Measurements from ENCODE around the gene ADAMTS2.
"Not testable (repeated sequence)": the region's sequence is repeated elsewhere in the genome, so short reads cannot be mapped to it uniquely, and the experiment has no call there.

ADAMTS2 gene

GRCh38 chr5:179327021-179327735 is 18.1 kb downstream of the ADAMTS2 start:
- in situ Hi-C loops (cut with HindIII; ENCODE audit: low sequenced_read_pairs): no loop called here

- in situ Hi-C loops (cut with HindIII; ENCODE audit: low sequenced_read_pairs): no loop called here
Measured at GRCh38 chr5:179326122-179326927, 18.9 kb downstream of the ADAMTS2 start.

- in situ Hi-C loops (cut with HindIII; ENCODE audit: low sequenced_read_pairs): no loop called here
Measured at GRCh38 chr5:179325296-179326031, 19.8 kb downstream of the ADAMTS2 start.

- in situ Hi-C loops (cut with HindIII; ENCODE audit: low sequenced_read_pairs): no loop called here
Measured at GRCh38 chr5:179324760-179325295, 20.4 kb downstream of the ADAMTS2 start.

GRCh38 chr5:179324316-179324715 is 20.9 kb downstream of the ADAMTS2 start:
- in situ Hi-C loops (cut with HindIII; ENCODE audit: low sequenced_read_pairs): not testable (repeated sequence)

- in situ Hi-C loops (cut with HindIII; ENCODE audit: low sequenced_read_pairs): no loop called here
Measured at GRCh38 chr5:179323026-179323870, 22.0 kb downstream of the ADAMTS2 start.

GRCh38 chr5:179322071-179323025 is 22.9 kb downstream of the ADAMTS2 start:
- in situ Hi-C loops (cut with HindIII; ENCODE audit: low sequenced_read_pairs): no loop called here

- in situ Hi-C loops (cut with HindIII; ENCODE audit: low sequenced_read_pairs): no loop called here
Measured at GRCh38 chr5:179321206-179321987, 23.9 kb downstream of the ADAMTS2 start.

GRCh38 chr5:179319741-179320281 is 25.4 kb downstream of the ADAMTS2 start:
- in situ Hi-C loops (cut with HindIII; ENCODE audit: low sequenced_read_pairs): no loop called here

- in situ Hi-C loops (cut with HindIII; ENCODE audit: low sequenced_read_pairs): no loop called here
Measured at GRCh38 chr5:179319123-179319522, 26.1 kb downstream of the ADAMTS2 start.

GRCh38 chr5:179318221-179318955 is 26.9 kb downstream of the ADAMTS2 start:
- in situ Hi-C loops (cut with HindIII; ENCODE audit: low sequenced_read_pairs): no loop called here

- in situ Hi-C loops (cut with HindIII; ENCODE audit: low sequenced_read_pairs): no loop called here
Measured at GRCh38 chr5:179317411-179318220, 27.6 kb downstream of the ADAMTS2 start.

- in situ Hi-C loops (cut with HindIII; ENCODE audit: low sequenced_read_pairs): no loop called here
Measured at GRCh38 chr5:179316982-179317381, 28.3 kb downstream of the ADAMTS2 start.

- in situ Hi-C loops (cut with HindIII; ENCODE audit: low sequenced_read_pairs): no loop called here
Measured at GRCh38 chr5:179316111-179316551, 29.1 kb downstream of the ADAMTS2 start.

GRCh38 chr5:179315356-179315890 is 29.8 kb downstream of the ADAMTS2 start:
- in situ Hi-C loops (cut with HindIII; ENCODE audit: low sequenced_read_pairs): no loop called here

- in situ Hi-C loops (cut with HindIII; ENCODE audit: low sequenced_read_pairs): no loop called here
Measured at GRCh38 chr5:179314606-179315355, 30.5 kb downstream of the ADAMTS2 start.
